ENCODE data around the gene ZNF630. TPM values are rescaled to one million over a fixed set of nuclear protein-coding genes. Genes with fewer than 3 reads are reported as not detected.

The ZNF630 gene
- total RNA-seq = 1.5 and 2.1 TPM in 2 replicates

GRCh38 chrX:48071064-48071985 lies at the start of gene ZNF630:
Gene ZNF630 (minus strand): TSS chrX:48071640. CDS start chrX:48066886, 4,754 bp downstream.

Other genes starting within 250 kb of the ZNF630 start
- 6.3 and 9.2 TPM in 2 replicates for gene ZNF81, start 234.7 kb downstream of the ZNF630 start, total RNA-seq
- gene ZNF182, start 67.7 kb downstream of the ZNF630 start, total RNA-seq = 2.1 and 2.8 TPM in 2 replicates
- not detected in 2 replicates for gene SPACA5, start 64.7 kb downstream of the ZNF630 start, total RNA-seq
- gene SPACA5B, start 59.0 kb upstream of the ZNF630 start, total RNA-seq = not detected in 2 replicates
- not detected in 2 replicates for gene SSX5, start 125.2 kb upstream of the ZNF630 start, total RNA-seq
- gene SSX1, start 183.8 kb upstream of the ZNF630 start, total RNA-seq = not detected in 2 replicates

All from hair follicle dermal papilla cell (primary cell).